ENCODE data around the gene NKX1-2. TPM values are rescaled to one million over a fixed set of nuclear protein-coding genes. Genes with fewer than 3 reads are reported as not detected.

Gene NKX1-2
- total and polyA plus RNA-seq, 2 of the 8 experiments (the other 6 are each of a cell fraction or from before 2014, with no cell fraction given): 12.7 to 34.9 TPM

DNA sequence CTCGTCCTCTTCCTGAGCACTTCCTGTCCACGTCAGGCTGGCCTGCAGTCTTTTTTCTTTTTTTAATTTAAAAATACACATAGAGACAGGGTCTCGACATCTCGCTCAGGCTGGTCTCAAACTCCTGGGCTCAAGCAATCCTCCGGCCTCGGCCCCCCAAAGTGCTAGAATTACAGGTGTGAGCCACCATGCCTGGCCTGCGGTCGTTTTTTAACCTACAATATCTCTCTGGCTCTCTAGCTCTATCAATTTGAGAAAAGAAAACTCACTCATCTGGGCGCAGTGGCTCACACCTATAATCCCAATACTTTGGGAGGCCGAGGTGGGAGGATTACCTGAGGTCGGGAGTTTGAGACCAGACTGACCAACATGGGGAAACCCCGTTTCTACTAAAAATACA, 27.1 kb downstream of the NKX1-2 start:
- Histone ChIP-seq H3K79me2 (ENCODE audit: control insufficient read depth in 1 of 2, insufficient read depth in 2 of 2, low read length in 2 of 2) (peaks cover 0 to 1% of the 10 kb centered on the region in 2 experiments; a peak in 2 of 4 replicates), H2BK15ac (ENCODE audit: low read length) (no peak overlapping the region), H3K4me3 (ENCODE audit: extremely low read depth in 1 of 4, insufficient read depth in 2 of 4, low read depth in 3 of 4, low read length in 4 of 4) (no peak overlapping the region), H4K20me1 (replicated peaks in 1 of 2; ENCODE audit: control insufficient read depth in 1 of 2, insufficient read depth in 2 of 2, low read length in 2 of 2) (no peaks in the 10 kb centered on the region), H3K27ac (ENCODE audit: low read depth, low read length) (no peak overlapping the region), H3K79me1 (ENCODE audit: low read depth, low read length) (no peaks in the 10 kb centered on the region), H3K23me2 (ENCODE audit: low read depth, low read length) (peaks cover 6% of the 10 kb centered on the region; the same call in 1 of the 2 replicates), H3K4ac (replicated peaks; ENCODE audit: insufficient read length, low read depth, low read length) (no peak overlapping the region), H3K36me3 (ENCODE audit: control insufficient read depth in 2 of 4, insufficient read depth in 4 of 4, low read length in 3 of 4) (no peaks in the 10 kb centered on the region), H3K14ac (ENCODE audit: insufficient read length) (no peak overlapping the region), H4K8ac (ENCODE audit: extremely low read depth, insufficient read depth, low read length) (no peak overlapping the region), H2AFZ (ENCODE audit: low read length) (no peak overlapping the region), H2BK20ac (ENCODE audit: low read length) (no peak overlapping the region), H2BK5ac (ENCODE audit: low read depth, low read length) (0 out of 2 replicates have a peak overlapping the region, but pooled peaks have one; percentile 10), H2AK5ac (ENCODE audit: low read depth, low read length) (no peak overlapping the region), H4K5ac (ENCODE audit: insufficient read length, low read depth, low read length) (no peak overlapping the region), H2BK12ac (ENCODE audit: low read depth, low read length) (0 out of 2 replicates have a peak overlapping the region, but pooled peaks have one; percentile 29), H3K23ac (ENCODE audit: insufficient read length) (no peak overlapping the region), H2BK120ac (replicated peaks; ENCODE audit: low read depth, low read length) (no peak overlapping the region), H3K9me3 (ENCODE audit: insufficient read depth in 2 of 2, low read depth in 1 of 2, low read length in 1 of 2) (no peaks in the 10 kb centered on the region), H3K18ac (ENCODE audit: extremely low read depth, low read length) (no peak overlapping the region), H4K91ac (replicated peaks; ENCODE audit: insufficient read length, low read length) (no peak overlapping the region), H3K27me3 (replicated peaks in 1 of 4; ENCODE audit: control insufficient read depth in 3 of 4, extremely low read depth in 1 of 4, insufficient read depth in 3 of 4, low read length in 3 of 4) (no peaks in the 10 kb centered on the region; a peak in 1 of 7 replicates), H3K9ac (replicated peaks in 1 of 4; ENCODE audit: extremely low read depth in 1 of 4, low read depth in 3 of 4, low read length in 3 of 4) (no peak overlapping the region), H3K4me1 (replicated peaks in 1 of 4; ENCODE audit: control insufficient read depth in 3 of 4, insufficient read depth in 4 of 4, low read length in 3 of 4) (peaks cover 0 to 5% (median 2%) of the 10 kb centered on the region in 4 experiments; a peak in 2 of 7 replicates), H3K4me2 (ENCODE audit: insufficient read depth in 1 of 2, low read depth in 2 of 2, low read length in 2 of 2) (no peak overlapping the region), H3K56ac (replicated peaks; ENCODE audit: insufficient read length, low read depth, low read length) (no peak overlapping the region)
- ChIA-PET CTCF (ENCODE audit: partially characterized antibody) (interaction anchor here (1.0 to 1.6 kb wide), 3 partner anchors 10 to 164 kb away, joined by 3 read pairs; no protein-coding TSS in a partner anchor), POLR2A (ENCODE audit: partially characterized antibody) (interaction anchor here (0.6 kb wide), 1 partner anchor 39 kb away, joined by 3 read pairs; the partner anchor contains the start of gene LHPP)
- TF ChIP-seq POU5F1 (IDR thresholded peaks at IDR 0.05; ENCODE audit: low read depth, low read length) (no peak), CTBP2 (IDR thresholded peaks at IDR 0.05; ENCODE audit: borderline replicate concordance, insufficient read depth, insufficient read length, low read length) (no peak), SAP30 (IDR thresholded peaks at IDR 0.05; ENCODE audit: insufficient read depth, insufficient replicate concordance, low read length) (no peak), NRF1 (IDR thresholded peaks at IDR 0.05; ENCODE audit: low read depth, low read length) (no peak), EGR1 (IDR thresholded peaks at IDR 0.05; ENCODE audit: borderline replicate concordance, low read depth, low read length) (no peak), RXRA (IDR thresholded peaks at IDR 0.05; ENCODE audit: insufficient read depth, low read depth, low read length) (no peak), RNF2 (IDR thresholded peaks at IDR 0.05; ENCODE audit: borderline replicate concordance, low read depth, low read length, missing control alignments, poor library complexity, severe bottlenecking) (no peak), NANOG (IDR thresholded peaks at IDR 0.05; ENCODE audit: insufficient read depth, low read depth, low read length, poor library complexity, severe bottlenecking) (no peak), POLR2AphosphoS5 (IDR thresholded peaks at IDR 0.05; ENCODE audit: low read depth, low read length) (no peak)
- WGBS, 2 experiments (ENCODE audit: extremely low coverage in 1 of 2, insufficient coverage in 1 of 2, insufficient read length in 1 of 2, insufficient replicate concordance in 2 of 2, low coverage in 1 of 2, low lambda C conversion rate in 2 of 2, missing lambda C conversion rate in 1 of 2): 90% methylated on average over 12 of the region's 12 CpGs; no CpG with 5 or more reads in 1 of the 2 experiments
- no peak for DNase-seq (ENCODE audit: low read depth in 1 of 2, low spot score in 2 of 2)
- no peak for FAIRE-seq

Data from H1 (cell line).